Skin epidermis (tissue), 12 donors: ENCODE results near the gene FUBP1.
"Not testable (repeated sequence)": the region's sequence is repeated elsewhere in the genome, so short reads cannot be mapped to it uniquely, and the experiment has no call there.

Source experiments
- H3K27ac ChIP-seq, 21 experiments: fragments of 200-600 bp; sonication (generic) in 11 of 21; one replicate each; pipeline ENCODE4 v1.5.0; 2020; ENCODE audit warnings: mild to moderate bottlenecking in 3 of 21, inconsistent platforms in 2 of 21, moderate library complexity in 2 of 21
- H3K4me3 ChIP-seq, 7 experiments: fragments of 200-600 bp; sonication (generic) in 2 of 7; one replicate each; pipeline ENCODE4 v1.5.0; 2020; ENCODE audit warnings: inconsistent platforms in 2 of 7, mild to moderate bottlenecking in 2 of 7, moderate library complexity in 1 of 7

FUBP1 gene

DNA sequence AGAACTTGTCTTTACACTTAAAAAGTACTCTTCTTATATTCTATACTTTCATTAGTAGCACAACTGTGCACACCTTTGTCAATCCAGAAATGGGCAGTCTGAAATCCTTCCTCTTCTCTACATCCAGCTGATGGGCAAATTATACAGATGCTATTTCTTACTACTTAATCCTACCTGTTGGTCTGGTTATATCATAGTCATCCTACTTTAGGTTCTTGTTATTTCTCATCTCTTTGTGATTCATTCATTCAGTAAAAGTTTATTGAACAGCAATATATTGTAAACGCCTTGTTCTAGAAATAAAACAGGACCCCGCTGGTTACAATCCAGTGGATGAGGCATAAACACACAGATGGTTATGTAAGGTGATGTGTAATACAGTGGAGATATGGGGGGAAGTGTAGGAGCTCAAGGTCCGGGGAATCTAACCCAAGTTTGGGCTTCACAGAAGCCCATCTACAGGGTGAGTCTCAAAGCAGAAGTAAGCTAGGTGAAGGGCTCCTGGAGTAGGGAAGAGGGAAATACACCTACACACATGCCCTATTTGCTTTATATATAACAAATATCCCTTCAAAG is 11.8 kb upstream of the FUBP1 start:
- H3K27ac ChIP-seq: no peak overlapping the region
- no peak overlapping the region for H3K4me3 ChIP-seq

DNA sequence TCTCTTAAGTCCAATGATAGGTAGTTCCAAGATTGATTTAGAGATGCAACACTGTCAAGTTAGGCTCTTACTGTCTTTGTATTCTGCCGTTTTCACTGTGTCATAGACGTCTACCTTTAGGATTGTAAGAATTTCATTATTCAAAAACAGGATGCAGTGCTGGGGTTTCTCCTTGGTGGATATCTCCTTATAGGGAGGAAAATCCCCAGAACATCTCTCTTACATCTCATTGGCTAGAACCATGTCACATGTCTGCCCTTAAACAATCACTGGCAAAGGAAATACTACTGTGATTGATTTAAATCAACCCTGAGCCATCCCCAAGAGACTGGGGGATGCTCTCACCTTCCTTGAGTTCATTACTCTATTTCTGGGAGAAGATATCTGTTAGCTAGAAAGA is 10.9 kb upstream of the FUBP1 start:
- H3K4me3 ChIP-seq: no peak overlapping the region
- no peak overlapping the region for H3K27ac ChIP-seq

DNA sequence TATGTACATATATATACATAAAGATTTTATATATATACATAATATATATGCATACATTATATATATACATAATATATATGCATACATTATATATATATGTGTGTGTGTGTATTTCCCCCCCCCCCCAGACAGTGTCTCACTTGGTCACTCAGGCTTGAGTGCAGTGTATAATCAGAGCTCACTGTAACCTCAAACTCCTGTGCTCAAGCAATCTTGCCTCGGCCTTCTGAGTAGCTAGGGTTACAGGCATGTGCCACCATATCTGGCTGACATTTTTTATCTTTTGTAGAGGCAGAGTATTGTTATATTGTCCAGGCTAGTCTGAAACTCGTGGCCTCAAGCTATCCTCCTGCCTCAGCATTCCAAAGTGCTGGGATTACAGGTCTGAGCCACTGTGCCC is 9.0 kb upstream of the FUBP1 start:
- H3K27ac ChIP-seq: no peak overlapping the region
- no peak overlapping the region for H3K4me3 ChIP-seq

DNA sequence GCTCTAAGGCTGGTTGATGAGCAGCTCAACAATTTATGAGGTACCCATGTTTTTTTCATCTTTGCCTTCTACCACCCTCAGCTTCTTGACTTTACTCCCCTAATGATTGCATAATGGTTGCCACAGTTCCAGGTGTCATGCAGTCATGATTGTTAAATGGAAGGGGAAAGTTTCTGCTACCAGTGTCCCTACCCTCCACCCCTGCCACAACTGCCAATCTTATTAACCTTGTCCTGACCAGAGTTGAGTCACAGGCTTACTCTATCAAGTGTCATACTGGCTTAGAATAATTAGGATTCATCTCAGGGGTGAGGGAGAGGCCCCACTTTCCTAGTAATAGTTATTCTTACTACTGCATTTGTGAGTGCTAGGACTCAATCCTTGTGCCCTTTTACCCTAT is 7.9 kb upstream of the FUBP1 start:
- Histone ChIP-seq H3K27ac (no peak overlapping the region), H3K4me3 (no peak overlapping the region)

DNA sequence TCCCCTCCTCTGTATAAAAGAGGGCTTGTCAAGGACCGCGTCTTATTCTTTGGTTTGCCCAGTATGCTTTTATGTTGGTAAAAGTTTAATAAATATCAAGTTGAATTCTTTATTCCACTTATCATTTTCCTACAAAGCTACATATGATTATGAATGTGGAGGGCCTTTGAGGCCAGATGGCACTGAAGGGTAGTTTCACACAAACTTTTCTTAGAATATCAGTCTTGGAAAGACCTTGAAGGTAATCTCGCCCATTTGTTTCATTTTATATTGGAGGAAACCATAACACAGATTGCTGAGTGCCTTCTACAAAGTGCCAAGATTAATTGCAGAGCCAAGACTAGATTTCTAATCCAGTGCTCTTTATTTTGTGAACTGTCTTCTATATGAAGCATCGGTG is 5.8 kb upstream of the FUBP1 start:
- H3K27ac ChIP-seq: peak overlapping the region in 1 of 21 experiments; percentile 11
- H3K4me3 ChIP-seq: no peak overlapping the region

DNA sequence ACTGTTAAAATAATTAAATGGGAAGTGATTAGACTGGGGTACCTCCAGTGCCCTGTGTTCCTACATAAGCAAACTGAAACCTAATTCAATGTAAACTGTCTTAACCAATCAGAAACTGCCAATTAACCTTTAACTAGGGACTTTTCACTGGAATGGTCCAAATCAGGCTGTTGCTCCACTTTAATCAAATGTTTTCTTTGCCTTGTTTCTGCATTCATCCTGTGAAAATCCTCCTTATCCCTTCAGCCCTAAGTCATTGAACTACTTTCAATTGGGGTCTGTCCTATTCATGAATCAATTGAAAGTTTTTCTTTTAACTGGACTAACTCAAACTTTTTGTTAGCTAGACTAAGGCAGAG is 5.1 kb upstream of the FUBP1 start:
- peak overlapping the region in 1 of 21 experiments; percentile 11 for H3K27ac ChIP-seq

DNA sequence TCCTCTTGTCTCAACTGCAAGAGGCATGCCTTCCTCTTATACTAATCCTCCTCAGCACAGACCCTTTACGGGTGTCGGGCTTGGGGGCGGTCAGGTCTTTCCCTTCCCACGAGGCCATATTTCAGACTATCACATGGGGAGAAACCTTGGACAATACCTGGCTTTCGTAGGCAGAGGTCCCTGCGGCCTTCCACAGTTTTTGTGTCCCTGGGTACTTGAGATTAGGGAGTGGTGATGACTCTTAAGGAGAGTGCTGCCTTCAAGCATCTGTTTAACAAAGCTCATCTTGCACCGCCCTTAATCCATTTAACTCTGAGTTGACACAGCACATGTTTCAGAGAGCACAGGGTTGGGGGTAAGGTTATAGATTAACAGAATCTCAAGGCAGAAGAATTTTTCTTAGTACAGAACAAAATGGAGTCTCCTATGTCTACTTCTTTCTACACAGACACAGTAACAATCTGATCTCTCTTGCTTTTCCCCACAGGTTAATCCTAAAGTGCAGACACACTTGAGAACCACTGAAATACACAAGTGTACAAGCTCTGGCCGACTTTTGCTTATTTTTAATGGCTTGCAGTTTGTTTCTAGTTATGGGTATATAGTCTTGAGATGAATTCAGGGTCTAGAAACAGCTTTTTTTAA is 4.6 kb upstream of the FUBP1 start:
- not testable (repeated sequence) for H3K27ac ChIP-seq, H3K4me3 ChIP-seq

More for the DNA sequence above, 5.1 kb upstream of the FUBP1 start:
- H3K4me3 ChIP-seq: no peak overlapping the region

DNA sequence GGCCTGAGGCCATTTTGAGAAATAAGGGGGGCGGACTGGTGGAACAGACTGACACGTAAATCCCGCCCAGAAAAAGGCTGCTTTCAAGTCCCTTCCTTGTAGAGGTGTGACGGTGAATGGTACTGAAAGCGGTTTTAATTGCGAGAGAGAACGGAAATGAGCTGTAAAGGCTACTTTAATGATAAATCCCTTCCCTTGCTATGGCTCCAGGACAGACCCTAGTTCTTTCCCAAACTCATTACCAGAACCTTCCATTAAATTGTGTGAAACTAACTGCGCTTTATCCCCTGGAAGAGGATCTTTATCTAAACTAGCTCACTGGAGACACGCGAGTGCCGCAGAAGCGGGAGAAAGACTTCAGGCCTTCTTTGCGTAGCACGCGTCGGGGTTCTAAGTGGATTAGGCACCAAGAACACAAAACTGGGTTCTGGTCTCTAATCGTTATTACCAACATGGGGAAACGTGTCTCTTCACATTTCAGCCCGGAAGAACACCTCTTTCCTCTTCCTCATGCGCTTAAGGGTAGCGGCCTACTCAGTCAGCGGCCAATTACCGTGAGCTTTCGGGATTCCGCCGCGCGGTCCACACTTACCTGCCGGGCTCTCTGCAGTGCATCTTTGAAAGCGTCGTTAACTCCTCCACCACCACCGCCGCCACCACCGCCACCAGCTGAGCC is 441 bp downstream of the FUBP1 start:
- Histone ChIP-seq H3K27ac (peak overlapping the region; percentile 72 to 99 (median 96)), H3K4me3 (peak overlapping the region; percentile 64 to 90 (median 80))

DNA sequence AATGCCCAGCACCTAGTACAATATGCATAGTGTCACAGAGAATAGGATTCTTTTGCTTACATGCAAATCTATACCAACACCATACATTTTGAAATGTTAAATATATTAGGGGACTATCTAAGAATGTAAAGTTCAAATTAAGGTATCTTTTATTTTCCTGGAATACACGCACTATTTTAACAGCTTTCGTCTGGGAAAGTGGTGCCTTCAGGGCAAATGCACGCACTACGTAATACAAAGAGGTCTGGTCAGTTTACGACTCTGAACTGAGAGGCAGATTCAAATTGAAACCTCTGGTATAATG is 931 bp downstream of the FUBP1 start:
- Histone ChIP-seq H3K4me3 (peak overlapping the region; percentile 64 to 90 (median 80)), H3K27ac (peak overlapping the region in 19 of 21 experiments; percentile 88 to 99 (median 97))

DNA sequence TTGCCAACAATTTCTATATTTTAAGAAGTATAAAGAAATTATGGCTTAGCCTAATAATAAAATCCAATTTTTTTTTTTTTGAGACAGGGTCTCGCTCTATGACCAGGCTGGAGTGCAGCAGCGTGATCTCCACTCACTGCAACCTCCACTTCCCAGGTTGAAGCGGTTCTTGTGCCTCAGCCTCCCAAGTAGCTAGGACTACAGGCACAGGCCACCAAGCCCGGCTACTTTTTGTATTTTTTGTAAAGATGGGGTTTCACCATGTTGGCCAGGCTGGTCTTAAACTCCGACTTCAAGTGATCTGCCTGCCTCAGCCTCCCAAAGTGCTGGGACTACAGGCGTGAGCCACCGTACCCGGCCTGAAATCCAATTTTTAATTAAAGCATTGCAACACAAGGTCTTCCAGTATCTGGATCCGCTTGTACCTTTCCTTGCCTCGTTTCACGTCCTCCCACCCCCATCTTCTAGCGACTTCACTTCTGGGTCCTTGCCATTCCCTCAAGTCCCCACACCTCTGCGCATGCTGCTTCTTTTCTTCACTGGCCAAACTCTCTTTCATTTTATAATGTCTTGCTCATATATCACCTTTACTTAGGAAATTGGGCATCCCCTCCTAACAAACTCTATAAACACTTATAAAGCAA is 2.3 kb downstream of the FUBP1 start:
- Histone ChIP-seq H3K4me3 (peak overlapping the region in 6 of 7 experiments; percentile 64 to 90 (median 81)), H3K27ac (peak overlapping the region in 4 of 21 experiments; percentile 1 to 98 (median 98))

DNA sequence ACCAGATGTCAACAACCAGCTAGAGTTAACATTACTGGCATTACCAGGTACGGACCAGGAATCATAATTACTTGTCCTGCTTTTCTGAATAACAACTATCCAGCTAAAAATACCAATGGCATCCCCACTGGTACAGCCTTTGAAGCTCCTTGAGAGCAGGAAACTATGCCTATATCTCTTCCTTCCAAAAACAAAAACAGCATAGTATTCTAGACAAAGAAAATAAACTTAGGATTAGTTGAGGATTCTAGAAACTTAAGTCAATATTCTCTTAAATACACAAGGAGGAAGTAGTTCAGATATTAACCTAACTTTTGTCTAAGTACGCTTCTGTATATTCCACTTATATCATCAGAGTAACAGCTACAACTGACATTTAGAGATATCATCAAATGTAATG is 3.0 kb downstream of the FUBP1 start:
- H3K4me3 ChIP-seq: peak overlapping the region in 3 of 7 experiments; percentile 82 to 90 (median 89)
- H3K27ac ChIP-seq: peak overlapping the region in 1 of 21 experiments; percentile 1

DNA sequence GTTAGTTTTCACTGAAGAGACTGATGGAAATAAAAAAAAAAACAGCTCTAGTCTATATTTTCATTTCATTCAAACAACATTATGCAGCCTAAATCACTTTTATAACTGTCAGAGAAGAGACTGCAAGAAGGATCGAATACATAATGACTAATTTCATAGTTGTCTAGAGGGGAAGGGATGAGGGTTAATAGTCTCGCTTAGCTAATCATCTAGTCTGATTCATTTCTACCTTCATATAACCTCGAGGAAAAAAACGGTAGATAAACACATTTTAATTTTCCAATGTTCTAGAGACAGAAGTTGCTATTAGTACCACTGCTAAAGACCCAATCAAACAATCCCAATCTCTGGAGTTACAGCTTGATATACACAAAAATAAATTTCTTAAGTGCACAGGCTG is 3.5 kb downstream of the FUBP1 start:
- Histone ChIP-seq H3K4me3 (peak overlapping the region in 1 of 7 experiments; percentile 90), H3K27ac (no peak overlapping the region)

DNA sequence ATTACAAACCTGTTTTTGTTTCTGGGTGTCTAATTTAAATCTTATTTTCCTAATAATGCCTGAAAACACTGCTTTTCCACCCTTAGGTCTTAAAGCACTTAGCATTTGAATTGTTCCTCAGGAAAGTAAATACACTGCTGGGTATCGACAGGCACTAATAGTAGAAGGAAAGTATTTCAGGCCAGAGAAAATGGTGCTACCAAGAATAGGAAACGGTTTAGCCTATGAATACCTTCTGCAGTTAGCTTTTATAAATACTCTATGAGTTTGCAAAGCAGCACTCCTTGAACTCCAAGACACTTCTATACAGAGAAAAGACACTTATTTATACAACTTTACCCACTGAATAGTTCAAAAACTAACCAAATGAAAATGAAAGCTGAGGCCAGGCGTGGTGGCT is 6.8 kb downstream of the FUBP1 start:
- Histone ChIP-seq H3K4me3 (no peak overlapping the region), H3K27ac (no peak overlapping the region)

DNA sequence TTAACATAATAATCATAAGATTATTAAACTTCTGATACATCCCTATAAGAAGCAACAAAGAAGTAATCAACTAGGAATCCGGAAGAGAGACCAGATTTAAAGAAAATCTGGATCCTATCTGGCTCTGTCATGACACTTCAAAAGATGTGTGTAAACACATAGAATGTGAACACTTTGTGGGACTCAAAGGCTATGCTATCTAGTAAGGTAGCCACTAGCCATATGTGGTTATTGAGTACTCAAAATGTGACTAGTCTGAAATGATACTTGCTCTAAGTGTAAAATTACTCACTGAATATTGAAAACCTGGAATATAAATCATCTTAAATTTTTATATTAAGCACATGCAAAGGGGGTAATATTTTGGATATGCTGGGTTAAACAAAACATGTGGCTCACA is 8.7 kb downstream of the FUBP1 start:
- H3K4me3 ChIP-seq: no peak overlapping the region
- no peak overlapping the region for H3K27ac ChIP-seq

DNA sequence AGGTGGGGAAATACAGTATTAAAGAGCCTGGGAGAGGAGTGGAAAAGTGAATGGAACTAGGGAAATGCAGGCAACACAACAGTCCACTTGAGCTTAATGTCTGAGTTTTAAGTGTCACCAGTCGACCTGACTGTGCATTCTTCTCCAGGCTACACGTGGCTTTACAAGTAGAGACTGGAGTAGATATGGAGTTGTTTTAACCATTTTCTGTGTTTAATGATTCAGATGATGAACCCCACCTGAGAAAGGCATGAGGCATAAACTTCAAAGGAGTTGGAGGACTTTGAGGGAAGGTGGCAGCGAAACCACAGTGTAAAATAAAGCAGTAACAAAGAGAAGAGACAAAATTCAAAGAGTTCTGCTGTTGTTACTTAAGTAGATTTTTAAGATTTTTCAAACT is 12.6 kb downstream of the FUBP1 start:
- H3K4me3 ChIP-seq: no peak overlapping the region
- H3K27ac ChIP-seq: no peak overlapping the region

DNA sequence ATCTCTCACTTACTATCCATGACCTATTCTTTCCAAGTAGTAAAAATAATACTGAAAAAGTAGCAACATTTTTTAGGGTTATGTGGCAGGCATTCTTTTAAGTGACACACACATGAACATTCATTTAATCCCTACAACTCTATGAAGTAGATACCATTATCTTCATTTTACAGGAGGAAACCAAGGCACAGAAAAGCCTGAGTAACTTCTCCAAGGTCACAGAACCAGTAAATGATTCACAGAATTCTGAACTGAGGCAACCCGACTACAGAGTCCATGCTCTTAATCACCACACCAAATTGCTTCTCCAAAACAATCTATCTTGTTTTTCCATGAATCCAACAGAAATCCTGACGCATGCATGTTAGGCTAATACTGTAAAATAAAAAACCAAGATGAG is 17.5 kb downstream of the FUBP1 start:
- H3K27ac ChIP-seq: no peak overlapping the region
- no peak overlapping the region for H3K4me3 ChIP-seq

DNA sequence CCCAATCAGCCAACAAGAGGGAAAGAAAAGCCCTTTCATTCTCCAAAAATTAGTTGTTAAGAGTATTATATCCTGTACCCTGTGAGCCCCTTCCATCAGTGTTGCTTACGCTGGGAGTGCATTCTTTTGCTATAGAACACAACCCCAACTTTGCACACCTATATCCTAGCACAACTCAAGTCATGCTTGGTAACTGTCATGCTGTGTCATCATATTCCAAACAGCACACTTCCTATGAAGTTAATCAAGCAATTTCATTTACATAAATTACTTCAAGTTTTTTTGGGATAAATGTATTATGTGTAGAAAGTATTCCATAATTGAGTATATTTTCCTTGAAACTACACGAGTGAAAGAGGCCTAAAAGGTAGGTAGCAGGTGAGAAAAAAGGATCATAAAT is 20.0 kb downstream of the FUBP1 start:
- Histone ChIP-seq H3K4me3 (no peak overlapping the region), H3K27ac (no peak overlapping the region)

DNA sequence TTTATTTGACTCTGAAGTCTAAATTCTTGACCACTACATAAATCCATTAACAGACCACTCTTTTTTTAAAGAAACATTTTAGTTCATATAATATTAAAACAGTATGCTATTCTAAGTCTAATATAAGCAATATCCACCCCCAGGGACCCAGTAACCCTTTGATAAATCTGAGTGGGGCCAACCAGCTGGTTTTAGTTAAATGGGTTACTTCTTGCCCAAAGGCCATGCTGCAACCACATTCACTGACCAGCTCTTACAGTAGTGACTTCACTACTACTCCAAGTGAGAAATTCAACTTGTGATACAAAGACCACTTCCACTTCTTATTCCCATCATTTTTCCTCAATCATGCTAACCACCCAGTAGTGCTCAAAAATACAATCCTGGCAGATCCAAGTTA is 20.5 kb downstream of the FUBP1 start:
- Histone ChIP-seq H3K4me3 (no peak overlapping the region), H3K27ac (no peak overlapping the region)

DNA sequence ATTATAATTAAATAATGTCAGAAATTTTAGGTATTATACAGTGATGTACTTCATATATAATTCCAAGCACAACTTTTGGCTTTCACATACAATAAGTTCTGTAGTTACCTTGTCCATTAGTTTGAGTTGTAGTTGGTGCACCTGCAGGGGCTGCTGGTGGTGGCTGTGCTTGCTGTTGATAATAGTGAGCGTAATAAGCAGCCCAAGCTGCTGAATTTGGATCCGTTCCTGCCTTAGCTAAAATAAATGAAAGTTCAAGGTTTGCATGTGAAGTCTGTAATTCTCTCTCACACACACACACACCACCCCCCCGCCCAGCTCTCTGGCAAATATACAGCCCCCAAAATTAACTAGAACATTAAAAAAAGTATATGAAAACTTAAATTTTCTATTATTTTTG is 22.4 kb downstream of the FUBP1 start:
- H3K4me3 ChIP-seq: no peak overlapping the region
- H3K27ac ChIP-seq: no peak overlapping the region

DNA sequence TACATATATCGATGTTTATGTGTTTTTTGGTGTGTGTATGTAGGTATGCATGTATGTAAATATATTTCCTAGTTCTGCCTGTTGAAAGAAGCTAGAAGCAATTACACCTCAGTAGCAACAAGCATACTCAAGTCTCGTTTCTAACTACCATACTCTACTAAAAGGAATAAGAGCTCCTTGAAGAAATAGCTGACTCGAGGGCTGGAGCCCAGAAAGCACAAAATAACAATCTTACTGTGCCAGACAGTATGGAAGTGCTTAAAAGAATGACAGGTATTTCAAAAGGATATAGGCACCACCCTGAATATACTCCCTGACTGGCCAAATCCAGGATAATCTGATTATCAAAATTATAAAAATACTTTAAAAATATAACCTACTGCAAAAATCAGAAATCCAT is 23.2 kb downstream of the FUBP1 start:
- Histone ChIP-seq H3K4me3 (no peak overlapping the region), H3K27ac (no peak overlapping the region)

DNA sequence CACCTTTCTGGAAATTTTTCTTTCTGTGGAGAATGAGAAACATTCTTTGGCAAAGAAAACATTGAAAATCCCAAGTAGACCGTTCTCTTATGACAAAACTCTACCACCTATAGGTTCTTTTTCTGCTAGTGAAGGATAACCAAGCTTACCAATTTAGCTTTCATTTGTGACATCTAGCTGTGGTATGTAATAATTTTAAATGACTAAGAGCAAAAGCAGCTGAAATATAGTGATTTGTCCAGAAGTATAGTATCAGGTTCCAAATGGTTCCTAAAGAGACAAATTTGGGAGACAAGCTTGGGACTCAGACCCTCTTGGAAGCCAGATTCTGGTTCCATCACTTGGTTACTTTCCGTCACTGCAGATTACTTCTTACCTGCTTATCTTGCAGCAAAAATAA is 24.4 kb downstream of the FUBP1 start:
- no peak overlapping the region for H3K4me3 ChIP-seq
- no peak overlapping the region for H3K27ac ChIP-seq
